ENCODE results near the gene MRPS18A.
A peak's percentile ranks its signal among the peaks of the same experiment; 100 is the strongest.

MRPS18A gene

DNA sequence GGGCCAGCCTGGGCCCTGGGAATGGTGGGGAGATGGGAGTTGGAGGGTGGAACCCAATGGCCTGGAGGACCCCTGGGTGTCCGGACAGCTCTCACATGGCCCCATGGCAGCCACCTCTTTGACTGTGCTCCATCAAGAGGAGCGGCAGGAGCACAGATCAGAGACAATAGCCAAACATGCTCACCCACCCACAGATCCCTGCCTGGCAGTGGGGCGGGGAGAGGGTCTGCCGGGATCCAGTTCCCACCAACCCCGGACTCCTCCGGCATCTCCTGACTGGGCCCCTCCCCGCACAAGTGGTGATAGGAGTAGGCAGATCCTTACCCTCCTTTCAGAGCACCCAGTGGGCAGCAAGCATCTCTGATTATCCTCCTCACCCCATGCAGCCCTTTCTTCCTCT is 31.9 kb upstream of the MRPS18A start:
- Histone ChIP-seq H3K4me1 (ENCODE audit: control insufficient read depth, insufficient read depth, low read depth, low read length) (peaks cover 8% of the 10 kb centered on the region), H3K4ac (ENCODE audit: low read depth in 1 of 2, low read length in 2 of 2) (no peak overlapping the region)

DNA sequence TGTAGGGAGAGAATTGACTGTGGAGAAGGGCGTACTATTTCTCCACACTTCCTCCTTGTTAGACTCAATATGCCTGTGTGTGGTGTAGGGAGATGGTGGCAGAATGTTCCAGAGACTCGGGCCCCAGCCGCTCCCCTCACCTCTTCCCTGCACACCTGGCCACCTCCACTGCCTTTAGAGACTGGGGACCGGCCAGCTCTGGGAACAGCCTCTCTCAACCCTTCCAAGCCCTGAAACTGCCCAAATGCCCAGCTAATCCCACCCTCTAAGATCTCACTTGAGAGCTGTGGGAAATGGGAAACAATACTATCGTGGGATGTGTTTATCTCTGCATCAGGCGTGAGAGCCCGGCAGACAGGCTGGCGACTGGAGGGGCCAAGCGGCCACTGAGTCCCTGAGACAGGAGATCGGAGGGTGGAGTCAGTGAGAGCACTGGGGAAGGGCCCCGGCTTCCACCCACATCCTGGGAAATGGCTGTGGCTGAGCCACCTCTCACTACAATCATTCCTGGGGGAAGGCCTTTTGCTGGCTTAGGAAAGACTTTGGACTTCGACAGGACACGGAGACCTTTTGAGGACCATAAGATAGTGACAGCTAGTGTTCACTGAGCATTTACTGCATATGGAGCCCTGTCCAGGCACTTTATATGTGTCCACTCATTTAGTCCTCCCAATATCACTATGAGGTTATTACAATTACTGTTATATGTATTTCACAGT is 31.0 kb upstream of the MRPS18A start:
- DNase-seq, result no peak
- Histone ChIP-seq H3K4me3 (ENCODE audit: insufficient read depth in 1 of 2, low read depth in 1 of 2, low read length in 2 of 2) (no peak overlapping the region), H3K18ac (ENCODE audit: low read depth in 1 of 2, low read length in 2 of 2) (no peak overlapping the region), H2BK120ac (ENCODE audit: low read depth, low read length) (no peak overlapping the region), H3K23ac (ENCODE audit: low read length in 2 of 2) (no peak overlapping the region), H2BK5ac (ENCODE audit: low read depth, low read length, poor library complexity, severe bottlenecking) (no peak overlapping the region), H2BK15ac (ENCODE audit: low read depth, poor library complexity, severe bottlenecking) (no peak overlapping the region), H3K4ac (ENCODE audit: low read depth in 1 of 2, low read length in 2 of 2) (no peak overlapping the region), H3K9me3 (ENCODE audit: control insufficient read depth, low read length) (no peaks in the 10 kb centered on the region), H2BK12ac (ENCODE audit: low read length in 2 of 2) (no peak overlapping the region), H3K79me1 (replicated peaks; ENCODE audit: low read length, poor library complexity, severe bottlenecking) (no peaks in the 10 kb centered on the region), H3K36me3 (ENCODE audit: control insufficient read depth in 1 of 2, insufficient read depth in 2 of 2, low read depth in 1 of 2, low read length in 2 of 2) (no peaks in the 10 kb centered on the region), H3K14ac (ENCODE audit: low read length in 2 of 2) (no peak overlapping the region), H3K4me2 (ENCODE audit: low read length, poor library complexity, severe bottlenecking) (no peak overlapping the region), H3K9ac (ENCODE audit: low read length) (no peak overlapping the region), H4K8ac (ENCODE audit: low read length) (no peak overlapping the region), H2AFZ (ENCODE audit: low read depth, low read length) (no peak overlapping the region), H3K27ac (ENCODE audit: low read length, poor library complexity, severe bottlenecking) (no peak overlapping the region), H2AK5ac (ENCODE audit: low read length, severe bottlenecking) (no peak overlapping the region), H3K4me1 (ENCODE audit: control insufficient read depth, insufficient read depth, low read depth, low read length) (peaks cover 9% of the 10 kb centered on the region), H3K27me3 (ENCODE audit: control insufficient read depth in 1 of 2, insufficient read depth in 1 of 2, low read length in 2 of 2) (peaks cover 0 to 23% of the 10 kb centered on the region in 2 experiments), H4K91ac (ENCODE audit: low read length) (no peak overlapping the region)
- WGBS, result 77% methylated on average over 7 of the region's 13 CpGs

More for the DNA sequence above, 31.9 kb upstream of the MRPS18A start:
- Histone ChIP-seq H3K14ac (ENCODE audit: low read length in 2 of 2) (no peak overlapping the region), H3K9me3 (ENCODE audit: control insufficient read depth, low read length) (no peaks in the 10 kb centered on the region), H2AFZ (ENCODE audit: low read depth, low read length) (no peak overlapping the region), H3K27ac (ENCODE audit: low read length, poor library complexity, severe bottlenecking) (no peak overlapping the region), H3K27me3 (ENCODE audit: control insufficient read depth in 1 of 2, insufficient read depth in 1 of 2, low read length in 2 of 2) (peaks cover 0 to 16% of the 10 kb centered on the region in 2 experiments), H3K36me3 (ENCODE audit: control insufficient read depth in 1 of 2, insufficient read depth in 2 of 2, low read depth in 1 of 2, low read length in 2 of 2) (no peaks in the 10 kb centered on the region), H2BK5ac (ENCODE audit: low read depth, low read length, poor library complexity, severe bottlenecking) (no peak overlapping the region), H3K4me2 (ENCODE audit: low read length, poor library complexity, severe bottlenecking) (no peak overlapping the region), H3K18ac (ENCODE audit: low read depth in 1 of 2, low read length in 2 of 2) (no peak overlapping the region), H2BK120ac (ENCODE audit: low read depth, low read length) (no peak overlapping the region), H4K8ac (ENCODE audit: low read length) (no peak overlapping the region), H2BK12ac (ENCODE audit: low read length in 2 of 2) (no peak overlapping the region), H4K91ac (ENCODE audit: low read length) (no peak overlapping the region), H3K79me1 (replicated peaks; ENCODE audit: low read length, poor library complexity, severe bottlenecking) (no peaks in the 10 kb centered on the region), H3K23ac (ENCODE audit: low read length in 2 of 2) (no peak overlapping the region), H3K9ac (ENCODE audit: low read length) (no peak overlapping the region), H3K4me3 (ENCODE audit: insufficient read depth in 1 of 2, low read depth in 1 of 2, low read length in 2 of 2) (peak overlapping the region in 1 of 2 experiments; percentile 14), H2AK5ac (ENCODE audit: low read length, severe bottlenecking) (no peak overlapping the region), H2BK15ac (ENCODE audit: low read depth, poor library complexity, severe bottlenecking) (no peak overlapping the region)
- WGBS, result 90% methylated on average over 7 of the region's 7 CpGs
- DNase-seq, result no peak

DNA sequence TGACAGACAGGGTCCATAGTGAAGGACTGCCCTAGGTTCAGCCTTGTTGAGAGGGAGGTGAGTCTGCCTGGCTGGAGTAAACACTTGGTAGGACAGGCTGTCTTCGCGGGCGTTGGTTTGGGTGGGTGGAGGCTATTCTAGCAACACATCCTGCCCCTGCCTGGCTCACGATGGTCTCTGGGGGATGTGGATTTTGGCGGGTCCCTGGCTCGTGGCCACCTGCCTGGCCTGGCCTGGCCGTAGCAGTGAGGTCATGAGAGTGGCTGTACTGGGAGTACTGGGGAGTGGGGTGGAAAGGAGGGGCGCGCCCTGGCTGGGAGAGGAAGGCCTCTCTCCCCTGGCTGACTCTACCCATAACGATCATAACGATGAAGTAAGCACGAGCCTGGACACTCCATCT is 30.2 kb upstream of the MRPS18A start:
- no peak for DNase-seq
- Histone ChIP-seq H3K27ac (ENCODE audit: low read length, poor library complexity, severe bottlenecking) (no peak overlapping the region), H3K14ac (ENCODE audit: low read length in 2 of 2) (no peak overlapping the region), H2BK12ac (ENCODE audit: low read length in 2 of 2) (no peak overlapping the region), H2BK5ac (ENCODE audit: low read depth, low read length, poor library complexity, severe bottlenecking) (no peak overlapping the region), H3K4me1 (ENCODE audit: control insufficient read depth, insufficient read depth, low read depth, low read length) (peaks cover 9% of the 10 kb centered on the region), H2AFZ (ENCODE audit: low read depth, low read length) (no peak overlapping the region), H2BK120ac (ENCODE audit: low read depth, low read length) (no peak overlapping the region), H3K9me3 (ENCODE audit: control insufficient read depth, low read length) (no peaks in the 10 kb centered on the region), H3K27me3 (ENCODE audit: control insufficient read depth in 1 of 2, insufficient read depth in 1 of 2, low read length in 2 of 2) (peaks cover 0 to 23% of the 10 kb centered on the region in 2 experiments), H3K4me2 (ENCODE audit: low read length, poor library complexity, severe bottlenecking) (no peak overlapping the region), H2AK5ac (ENCODE audit: low read length, severe bottlenecking) (no peak overlapping the region), H4K8ac (ENCODE audit: low read length) (no peak overlapping the region), H3K4me3 (ENCODE audit: insufficient read depth in 1 of 2, low read depth in 1 of 2, low read length in 2 of 2) (no peak overlapping the region), H4K91ac (ENCODE audit: low read length) (no peak overlapping the region), H3K18ac (ENCODE audit: low read depth in 1 of 2, low read length in 2 of 2) (no peak overlapping the region), H3K4ac (ENCODE audit: low read depth in 1 of 2, low read length in 2 of 2) (no peak overlapping the region), H2BK15ac (ENCODE audit: low read depth, poor library complexity, severe bottlenecking) (no peak overlapping the region), H3K9ac (ENCODE audit: low read length) (no peak overlapping the region), H3K36me3 (ENCODE audit: control insufficient read depth in 1 of 2, insufficient read depth in 2 of 2, low read depth in 1 of 2, low read length in 2 of 2) (no peaks in the 10 kb centered on the region), H3K79me1 (replicated peaks; ENCODE audit: low read length, poor library complexity, severe bottlenecking) (no peaks in the 10 kb centered on the region), H3K23ac (ENCODE audit: low read length in 2 of 2) (no peak overlapping the region)
- 92% methylated on average over 10 of the region's 12 CpGs for WGBS

DNA sequence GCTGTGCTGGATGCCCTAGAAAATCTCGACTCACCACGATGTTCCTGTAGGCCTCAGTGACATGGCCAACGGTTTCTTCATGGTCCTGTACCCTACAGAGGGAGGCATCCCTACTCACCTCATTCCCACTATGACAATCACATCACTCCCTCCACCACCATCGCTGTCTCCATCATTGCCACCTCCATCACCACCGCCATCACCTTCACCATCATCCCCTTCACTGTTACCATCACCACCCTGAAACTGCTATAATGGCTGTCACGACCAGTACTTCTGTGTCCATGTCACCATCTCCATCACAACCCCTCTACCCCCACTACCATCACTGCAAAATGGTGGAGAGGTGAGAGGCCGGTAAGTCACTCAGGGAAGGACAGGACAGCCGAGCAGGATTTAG is 29.8 kb upstream of the MRPS18A start:
- Histone ChIP-seq H2BK120ac (ENCODE audit: low read depth, low read length) (no peak overlapping the region), H3K4ac (ENCODE audit: low read depth in 1 of 2, low read length in 2 of 2) (no peak overlapping the region), H3K18ac (ENCODE audit: low read depth in 1 of 2, low read length in 2 of 2) (no peak overlapping the region), H2BK15ac (ENCODE audit: low read depth, poor library complexity, severe bottlenecking) (no peak overlapping the region), H3K4me2 (ENCODE audit: low read length, poor library complexity, severe bottlenecking) (no peak overlapping the region), H3K27me3 (ENCODE audit: control insufficient read depth in 1 of 2, insufficient read depth in 1 of 2, low read length in 2 of 2) (peaks cover 0 to 23% of the 10 kb centered on the region in 2 experiments), H3K4me3 (ENCODE audit: insufficient read depth in 1 of 2, low read depth in 1 of 2, low read length in 2 of 2) (no peak overlapping the region), H3K36me3 (ENCODE audit: control insufficient read depth in 1 of 2, insufficient read depth in 2 of 2, low read depth in 1 of 2, low read length in 2 of 2) (no peaks in the 10 kb centered on the region), H2BK12ac (ENCODE audit: low read length in 2 of 2) (peak overlapping the region in 1 of 2 experiments; percentile 15), H2AK5ac (ENCODE audit: low read length, severe bottlenecking) (no peak overlapping the region), H3K23ac (ENCODE audit: low read length in 2 of 2) (no peak overlapping the region), H4K8ac (ENCODE audit: low read length) (no peak overlapping the region), H4K91ac (ENCODE audit: low read length) (no peak overlapping the region), H3K4me1 (ENCODE audit: control insufficient read depth, insufficient read depth, low read depth, low read length) (peaks cover 9% of the 10 kb centered on the region), H3K9ac (ENCODE audit: low read length) (no peak overlapping the region), H3K14ac (ENCODE audit: low read length in 2 of 2) (no peak overlapping the region), H3K79me1 (replicated peaks; ENCODE audit: low read length, poor library complexity, severe bottlenecking) (no peaks in the 10 kb centered on the region), H2AFZ (ENCODE audit: low read depth, low read length) (no peak overlapping the region), H3K9me3 (ENCODE audit: control insufficient read depth, low read length) (no peaks in the 10 kb centered on the region), H2BK5ac (ENCODE audit: low read depth, low read length, poor library complexity, severe bottlenecking) (no peak overlapping the region), H3K27ac (ENCODE audit: low read length, poor library complexity, severe bottlenecking) (no peak overlapping the region)
- DNase-seq, result no peak
- 87% methylated on average over 7 of the region's 8 CpGs for WGBS
